Caco-2 (cell line): ENCODE data around the gene TMEM242. TPM values are rescaled to one million over a fixed set of nuclear protein-coding genes. Genes with fewer than 3 reads are reported as not detected.

Experiments
- BruUV-seq: library from RNA; stranded (reverse); fragments of 400-500 nt; replicated peaks from 2 replicates; lab custom pipeline; 2021; lab: Mats Ljungman, UMichigan
- CTCF ChIA-PET: fragments of 300-600 bp; sonication (Branson Sonifier 250); formaldehyde crosslinking; loops from one replicate; lab custom pipeline; 2022; ENCODE audit warnings: antibody characterized with exemption; lab: Charles Lee
- POLR2A ChIA-PET: fragments of 300-600 bp; sonication (Branson Sonifier 250); formaldehyde crosslinking; loops from one replicate; lab custom pipeline; 2022; ENCODE audit warnings: antibody characterized with exemption; lab: Charles Lee
- DNase-seq, 2 experiments: peaks; one replicate each; pipeline versions ENCODE4 v3.0.0 to v3.0.0-alpha.2; 2020 to 2022
- H3K27me3 ChIP-seq: replicated peaks from 2 replicates; pipeline ENCODE4 v1.6.0; 2011; ENCODE audit warnings: low read length; ENCODE audit not compliant: control insufficient read depth, insufficient read depth
- H3K36me3 ChIP-seq: 2 replicates; pipeline ENCODE4 v1.5.1; 2011; ENCODE audit warnings: low read length; ENCODE audit not compliant: control insufficient read depth, insufficient read depth
- H3K4me1 ChIP-seq: fragments of 250-450 bp; sonication (Bioruptor Pico); 2 replicates; pipeline ENCODE4 v1.5.1; 2020; ENCODE audit warnings: mild to moderate bottlenecking
- H3K4me3 ChIP-seq: 2 replicates; pipeline ENCODE4 v1.5.1; 2011; ENCODE audit warnings: low read depth, mild to moderate bottlenecking, control low read depth, low read length
- H3K9me3 ChIP-seq: fragments of 250-450 bp; sonication (Bioruptor Pico); 2 replicates; pipeline ENCODE4 v1.5.1; 2020; ENCODE audit warnings: mild to moderate bottlenecking, moderate library complexity
- H3K27ac Mint-ChIP-seq: one replicate; pipeline ENCODE4 v1.8.0; 2022; ENCODE audit warnings: mixed read lengths; ENCODE audit not compliant: unreplicated experiment
- H3K27me3 Mint-ChIP-seq: one replicate; pipeline ENCODE4 v1.8.0; 2022; ENCODE audit warnings: mixed read lengths; ENCODE audit not compliant: insufficient read depth, unreplicated experiment
- H3K36me3 Mint-ChIP-seq: one replicate; pipeline ENCODE4 v1.8.0; 2022; ENCODE audit warnings: mild to moderate bottlenecking, mixed read lengths; ENCODE audit not compliant: insufficient read depth, unreplicated experiment
- H3K4me1 Mint-ChIP-seq: one replicate; pipeline ENCODE4 v1.8.0; 2022; ENCODE audit warnings: low read depth, mixed read lengths; ENCODE audit not compliant: unreplicated experiment
- H3K4me3 Mint-ChIP-seq: one replicate; pipeline ENCODE4 v1.8.0; 2022; ENCODE audit warnings: mild to moderate bottlenecking, moderate library complexity, mixed read lengths; ENCODE audit not compliant: unreplicated experiment
- H3K9me3 Mint-ChIP-seq: one replicate; pipeline ENCODE4 v1.8.0; 2022; ENCODE audit warnings: mixed read lengths; ENCODE audit not compliant: unreplicated experiment
- intact Hi-C: fragments of 100-400 bp; cut with micrococcal nuclease; formaldehyde crosslinking; loops from one replicate; pipeline ENCODE4 v1.10.0; 2022; ENCODE audit not compliant: unreplicated experiment
- total RNA-seq: library from RNA; stranded (reverse); gene quantifications from 2 replicates; pipeline ENCODE4 v1.2.3, GENCODE V29; 2022
- TF ChIP-seq, protein P1 (sequence below), 2 experiments: fragments of 200-600 bp in 1 of 2; IDR thresholded peaks; 1 replicate in 1 of 2; 2 replicates in 1 of 2; pipeline versions ENCODE4 v1.5.1 to v1.8.0; 2011 to 2022; ENCODE audit warnings: antibody characterized with exemption in 1 of 2, control low read depth in 1 of 2, inconsistent platforms in 1 of 2, low read depth in 1 of 2, low read length in 1 of 2, mild to moderate bottlenecking in 1 of 2, moderate library complexity in 1 of 2; ENCODE audit not compliant: insufficient read depth in 1 of 2, severe bottlenecking in 1 of 2, unreplicated experiment in 1 of 2

Gene TMEM242
- total RNA-seq, 1 experiment from 2014 or later, result 12.1 TPM

GRCh38 chr6:157292202-157292601, 31.1 kb downstream of the TMEM242 start:
- no peak overlapping the region for H3K27ac Mint-ChIP-seq
- H3K4me1 Mint-ChIP-seq, result no peaks in the 10 kb centered on the region
- peaks cover 8% of the 10 kb centered on the region for H3K36me3 Mint-ChIP-seq
- Histone ChIP-seq H3K4me3 (no peak overlapping the region), H3K36me3 (no peaks in the 10 kb centered on the region; the same call in 1 of the 2 replicates), H3K9me3 (no peaks in the 10 kb centered on the region), H3K4me1 (no peaks in the 10 kb centered on the region), H3K27me3 (no peaks in the 10 kb centered on the region)
- intact Hi-C loops, result no loop called here
- CTCF ChIA-PET, result no interaction called here
- no peaks in the 10 kb centered on the region for H3K9me3 Mint-ChIP-seq
- no TSS peak for BruUV-seq
- H3K4me3 Mint-ChIP-seq, result no peak overlapping the region
- POLR2A ChIA-PET, result no interaction called here
- no peaks in the 10 kb centered on the region for H3K27me3 Mint-ChIP-seq
- no peak for DNase-seq
- TF ChIP-seq, protein P1, sequence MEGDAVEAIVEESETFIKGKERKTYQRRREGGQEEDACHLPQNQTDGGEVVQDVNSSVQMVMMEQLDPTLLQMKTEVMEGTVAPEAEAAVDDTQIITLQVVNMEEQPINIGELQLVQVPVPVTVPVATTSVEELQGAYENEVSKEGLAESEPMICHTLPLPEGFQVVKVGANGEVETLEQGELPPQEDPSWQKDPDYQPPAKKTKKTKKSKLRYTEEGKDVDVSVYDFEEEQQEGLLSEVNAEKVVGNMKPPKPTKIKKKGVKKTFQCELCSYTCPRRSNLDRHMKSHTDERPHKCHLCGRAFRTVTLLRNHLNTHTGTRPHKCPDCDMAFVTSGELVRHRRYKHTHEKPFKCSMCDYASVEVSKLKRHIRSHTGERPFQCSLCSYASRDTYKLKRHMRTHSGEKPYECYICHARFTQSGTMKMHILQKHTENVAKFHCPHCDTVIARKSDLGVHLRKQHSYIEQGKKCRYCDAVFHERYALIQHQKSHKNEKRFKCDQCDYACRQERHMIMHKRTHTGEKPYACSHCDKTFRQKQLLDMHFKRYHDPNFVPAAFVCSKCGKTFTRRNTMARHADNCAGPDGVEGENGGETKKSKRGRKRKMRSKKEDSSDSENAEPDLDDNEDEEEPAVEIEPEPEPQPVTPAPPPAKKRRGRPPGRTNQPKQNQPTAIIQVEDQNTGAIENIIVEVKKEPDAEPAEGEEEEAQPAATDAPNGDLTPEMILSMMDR (IDR thresholded peaks at IDR 0.05; ENCODE audit: insufficient read depth in 1 of 2, low read depth in 1 of 2, low read length in 1 of 2, severe bottlenecking in 1 of 2, unreplicated experiment in 1 of 2), result no peak

- ChIA-PET POLR2A (no interaction called here), CTCF (no interaction called here)
- TF ChIP-seq, protein P1 (IDR thresholded peaks at IDR 0.05; ENCODE audit: insufficient read depth in 1 of 2, low read depth in 1 of 2, low read length in 1 of 2, severe bottlenecking in 1 of 2, unreplicated experiment in 1 of 2), result no peak
- no peak overlapping the region for H3K4me3 ChIP-seq
- no TSS peak for BruUV-seq
- no peaks in the 10 kb centered on the region for H3K27me3 ChIP-seq
- no peaks in the 10 kb centered on the region for H3K9me3 ChIP-seq
- H3K9me3 Mint-ChIP-seq, result no peaks in the 10 kb centered on the region
- DNase-seq, result no peak
- no peak overlapping the region for H3K27ac Mint-ChIP-seq
- no peaks in the 10 kb centered on the region for H3K4me1 Mint-ChIP-seq
- H3K27me3 Mint-ChIP-seq, result no peaks in the 10 kb centered on the region
- H3K4me1 ChIP-seq, result no peaks in the 10 kb centered on the region
- no peaks in the 10 kb centered on the region; the same call in 1 of the 2 replicates for H3K36me3 ChIP-seq
- H3K36me3 Mint-ChIP-seq, result peaks cover 8% of the 10 kb centered on the region
- H3K4me3 Mint-ChIP-seq, result no peak overlapping the region
- intact Hi-C loops, result no loop called here
Observed at GRCh38 chr6:157291356-157291755, 32.0 kb downstream of the TMEM242 start.

- H3K4me3 Mint-ChIP-seq, result no peak overlapping the region
- H3K27ac Mint-ChIP-seq, result no peak overlapping the region
- H3K4me1 Mint-ChIP-seq, result no peaks in the 10 kb centered on the region
- BruUV-seq, result no TSS peak
- no peaks in the 10 kb centered on the region for H3K4me1 ChIP-seq
- H3K36me3 Mint-ChIP-seq, result peaks cover 8% of the 10 kb centered on the region
- no peaks in the 10 kb centered on the region; the same call in 1 of the 2 replicates for H3K36me3 ChIP-seq
- H3K9me3 Mint-ChIP-seq, result no peaks in the 10 kb centered on the region
- TF ChIP-seq, protein P1 (IDR thresholded peaks at IDR 0.05; ENCODE audit: insufficient read depth in 1 of 2, low read depth in 1 of 2, low read length in 1 of 2, severe bottlenecking in 1 of 2, unreplicated experiment in 1 of 2), result no peak
- H3K4me3 ChIP-seq, result no peak overlapping the region
- no peaks in the 10 kb centered on the region for H3K27me3 ChIP-seq
- no peaks in the 10 kb centered on the region for H3K27me3 Mint-ChIP-seq
- DNase-seq, result no peak
- intact Hi-C loops, result no loop called here
- ChIA-PET POLR2A (no interaction called here), CTCF (no interaction called here)
- no peaks in the 10 kb centered on the region for H3K9me3 ChIP-seq
Observed at GRCh38 chr6:157290797-157291196, 32.5 kb downstream of the TMEM242 start.
